K562 (cell line): Measurements from ENCODE around the gene ATPAF2. TPM values are rescaled to one million over a fixed set of nuclear protein-coding genes. Genes with fewer than 3 reads are reported as not detected.

Experiments
- BRD9 ChIP-seq: fragments of 450-650 bp; IDR thresholded peaks from 2 replicates; pipeline ENCODE4 v1.6.1; 2018; ENCODE audit warnings: low read depth; ENCODE audit not compliant: partially characterized antibody
- CBFA2T2 ChIP-seq: fragments of 450-650 bp; conservative IDR thresholded peaks from 2 replicates; pipeline ENCODE4 v1.6.1; 2017; ENCODE audit warnings: mild to moderate bottlenecking
- CSDE1 ChIP-seq, 2 experiments: fragments of 450-650 bp; IDR thresholded peaks; 2 replicates each; pipeline ENCODE4 v1.6.1; 2016; ENCODE audit warnings: mild to moderate bottlenecking in 1 of 2
- CTBP1 ChIP-seq: fragments of 450-650 bp; IDR thresholded peaks from 2 replicates; pipeline ENCODE4 v1.6.1; 2016; ENCODE audit warnings: borderline replicate concordance
- ETV1 ChIP-seq: fragments of 450-650 bp; conservative IDR thresholded peaks from 2 replicates; pipeline ENCODE4 v1.6.1; 2016; ENCODE audit warnings: missing genetic modification characterization, control low read depth, low read depth, missing compliant biosample characterization
- IRF9 ChIP-seq: fragments of 450-650 bp; IDR thresholded peaks from 2 replicates; pipeline ENCODE4 v1.6.1; 2016; ENCODE audit warnings: missing biosample characterization, missing genetic modification characterization
- LARP7 ChIP-seq: fragments of 450-650 bp; IDR thresholded peaks from 2 replicates; pipeline ENCODE4 v1.6.1; 2016
- MGA ChIP-seq: fragments of 450-650 bp; IDR thresholded peaks from 2 replicates; pipeline ENCODE4 v1.6.1; 2016; ENCODE audit warnings: mild to moderate bottlenecking, moderate library complexity
- NFXL1 ChIP-seq: fragments of 450-650 bp; formaldehyde crosslinking; IDR thresholded peaks from 2 replicates; pipeline ENCODE4 v1.4.0; 2021; ENCODE audit warnings: mild to moderate bottlenecking
- RBM17 ChIP-seq: fragments of 200-400 bp; formaldehyde crosslinking; IDR thresholded peaks from 2 replicates; pipeline ENCODE4 v1.6.1; 2017; ENCODE audit warnings: low read depth, mild to moderate bottlenecking, low read length, borderline replicate concordance
- RBM39 ChIP-seq: fragments of 200-400 bp; formaldehyde crosslinking; optimal IDR thresholded peaks from 2 replicates; pipeline ENCODE3; 2018; ENCODE audit warnings: low read depth, low read length
- SAFB ChIP-seq: fragments of 200-400 bp; formaldehyde crosslinking; IDR thresholded peaks from 2 replicates; pipeline ENCODE4 v1.6.1; 2017; ENCODE audit warnings: low read depth, low read length, borderline replicate concordance
- ZBTB26 ChIP-seq: fragments of 450-650 bp; formaldehyde crosslinking; IDR thresholded peaks from 2 replicates; pipeline ENCODE4 v1.4.0; 2022; ENCODE audit warnings: missing genetic modification characterization
- ZNF668 ChIP-seq: fragments of 250-450 bp; sonication (Bioruptor Pico); IDR thresholded peaks from 2 replicates; pipeline ENCODE4 v1.8.0; 2022; ENCODE audit warnings: mild to moderate bottlenecking, inconsistent platforms
- ZNF764 ChIP-seq: fragments of 250-450 bp; sonication (Bioruptor Pico); IDR thresholded peaks from 2 replicates; pipeline ENCODE4 v1.4.0; 2020; ENCODE audit warnings: low read depth, mild to moderate bottlenecking, moderate library complexity
- polyA plus RNA-seq, 8 experiments: library from polyadenylated mRNA; depleted of rRNA in 4 of 8; stranded (reverse) in 5 of 8; unstranded in 3 of 8; fragments of >200 nt; fragmentation: Nextera tagmentation in 2 of 8; fragmentation: Illumina TruSeq in 1 of 8; extraction: Ambion mirVana in 2 of 8; extraction: Trizol in 1 of 8; gene quantifications; 2 replicates each; pipeline versions ENCODE4 v1.2.1 to v1.2.3, GENCODE V29; 2011 to 2014; ENCODE audit warnings: inconsistent platforms in 1 of 8, missing spikeins in 1 of 8
- total RNA-seq, 7 experiments: library from RNA; depleted of rRNA in 6 of 7; stranded (reverse); fragments of >200 nt in 6 of 7; fragmentation: Illumina TruSeq in 2 of 7; extraction: Trizol in 2 of 7; gene quantifications; 2 replicates each; pipeline versions ENCODE4 v1.2.1 to v1.2.3, GENCODE V29; 2011 to 2021; ENCODE audit warnings: low replicate concordance in 1 of 7

ATPAF2 gene
- total and polyA plus RNA-seq, 9 of the 15 experiments (the other 6 are each of a cell fraction or from before 2014, with no cell fraction given) = 2.1 to 19.2 (median 11.3) TPM

GRCh38 chr17:17972126-17972951 is 66.6 kb downstream of the ATPAF2 start, which contains the start of the genes DRC3 and TOM1L2 (continued):
- TF ChIP-seq RBM39 (no peak), SAFB (no peak), ZNF764 (CRISPR knock-in tag) (no peak), RBM17 (no peak), LARP7 (no peak), BRD9 (no peak), ZNF668 (CRISPR knock-in tag) (no peak), ETV1 (tag) (peak; percentile 42; the same call in 1 of the 2 replicates), IRF9 (tag) (no peak), NFXL1 (CRISPR knock-in tag) (no peak), CBFA2T2 (peak; percentile 98), ZBTB26 (CRISPR knock-in tag) (no peak), CTBP1 (0 out of 2 replicates have a peak, but pooled peaks have one; percentile 7), MGA (peak; percentile 75), CSDE1 (IDR thresholded peaks at IDR 0.05) (peak in 1 of 2 experiments; percentile 73; a peak in 2 of 4 replicates)
